ENCODE data around the gene STRN4.
A peak's percentile ranks its signal among the peaks of the same experiment; 100 is the strongest.

STRN4 gene

DNA sequence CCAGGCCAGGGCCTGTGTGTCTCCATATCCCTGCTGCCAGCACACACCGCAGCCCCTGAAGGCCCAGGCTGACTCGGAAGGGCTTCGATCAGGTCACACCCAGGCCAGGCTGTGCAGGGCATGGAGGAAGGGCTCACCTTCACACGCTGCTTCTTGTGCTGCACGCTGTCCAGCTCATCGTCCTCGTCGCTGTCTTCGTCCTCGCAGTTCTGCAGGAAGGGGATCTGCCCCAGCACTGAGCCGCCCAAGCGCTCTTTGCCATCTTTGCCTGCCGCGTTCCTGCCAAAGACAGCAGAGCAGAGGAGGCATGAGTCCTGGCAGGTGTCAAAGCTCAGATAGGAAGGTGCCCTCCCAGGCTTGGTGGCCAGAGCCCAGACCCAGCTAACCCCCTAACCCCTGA, 15.7 kb downstream of the STRN4 start:
- Mint-ChIP-seq H3K9me3 (no peaks in the 10 kb centered on the region), H3K27me3 (no peaks in the 10 kb centered on the region), H3K4me3 (peak overlapping the region in 1 of 2 donors; percentile 48), H3K27ac (peak overlapping the region in 1 of 2 donors; percentile 92), H3K4me1 (ENCODE audit: low read depth in 2 of 2) (peaks cover 14 to 24% of the 10 kb centered on the region in 2 donors), H3K36me3 (ENCODE audit: insufficient read depth) (peaks cover 74% of the 10 kb centered on the region)
- ATAC-seq (replicated peaks) (no peak), DNase-seq (no peak)

GRCh38 chr19:46730187-46730586, 16.1 kb downstream of the STRN4 start:
- DNase-seq, result no peak
- H3K4me1 Mint-ChIP-seq (ENCODE audit: low read depth in 2 of 2), result peaks cover 14 to 25% of the 10 kb centered on the region in 2 donors
- no peaks in the 10 kb centered on the region for H3K27me3 Mint-ChIP-seq
- no peaks in the 10 kb centered on the region for H3K9me3 Mint-ChIP-seq
- ATAC-seq (replicated peaks), result no peak
- H3K36me3 Mint-ChIP-seq (ENCODE audit: insufficient read depth), result peaks cover 75% of the 10 kb centered on the region
- H3K4me3 Mint-ChIP-seq, result no peak overlapping the region
- H3K27ac Mint-ChIP-seq, result no peak overlapping the region

- Mint-ChIP-seq H3K36me3 (ENCODE audit: insufficient read depth) (peaks cover 76% of the 10 kb centered on the region), H3K4me1 (ENCODE audit: low read depth in 2 of 2) (peaks cover 14 to 25% of the 10 kb centered on the region in 2 donors), H3K27me3 (no peaks in the 10 kb centered on the region), H3K4me3 (no peak overlapping the region), H3K9me3 (no peaks in the 10 kb centered on the region), H3K27ac (no peak overlapping the region)
- DNase-seq (no peak), ATAC-seq (replicated peaks) (no peak)
Measured at GRCh38 chr19:46729696-46730095, 16.6 kb downstream of the STRN4 start.

DNA sequence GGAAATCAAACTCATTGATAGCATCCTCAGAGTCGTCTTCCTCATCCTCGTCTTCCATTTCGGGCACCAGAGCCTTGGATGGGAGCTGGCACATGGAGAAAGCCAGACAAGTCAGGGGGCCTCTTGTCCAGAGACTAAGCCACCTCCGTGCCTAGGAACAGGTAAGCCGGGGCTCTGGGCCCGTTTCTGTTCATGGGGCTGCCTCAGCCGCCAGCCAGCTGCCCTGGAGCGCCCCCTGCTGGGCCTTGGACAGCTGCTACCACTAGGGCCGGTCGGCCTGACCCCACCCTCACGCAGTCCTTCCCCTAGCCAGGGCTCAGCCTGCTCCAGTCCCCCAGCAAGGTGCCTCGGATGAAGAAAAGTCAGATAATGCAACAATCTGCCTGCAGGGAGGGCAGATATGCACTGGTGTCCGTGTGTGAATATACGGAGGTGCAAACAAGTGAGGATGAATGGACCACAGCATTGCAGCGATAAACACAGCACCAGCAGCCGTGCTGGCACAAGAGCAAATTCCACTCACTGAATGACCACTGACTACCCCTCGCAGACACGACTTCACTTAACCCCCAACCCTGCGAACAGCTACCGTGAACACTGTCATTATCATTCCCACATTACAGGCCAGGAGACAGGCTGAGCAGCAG, 17.4 kb downstream of the STRN4 start:
- DNase-seq (peak; percentile 80 to 84 (median 83)), ATAC-seq (replicated peaks) (peak; percentile 93)
- Mint-ChIP-seq H3K36me3 (ENCODE audit: insufficient read depth) (peaks cover 76% of the 10 kb centered on the region), H3K27ac (peak overlapping the region in 1 of 2 donors; percentile 82), H3K4me1 (ENCODE audit: low read depth in 2 of 2) (peaks cover 18 to 30% of the 10 kb centered on the region in 2 donors), H3K27me3 (no peaks in the 10 kb centered on the region), H3K9me3 (no peaks in the 10 kb centered on the region), H3K4me3 (peak overlapping the region in 1 of 2 donors; percentile 15)

GRCh38 chr19:46728208-46728607, 18.0 kb downstream of the STRN4 start:
- Mint-ChIP-seq H3K9me3 (no peaks in the 10 kb centered on the region), H3K27me3 (no peaks in the 10 kb centered on the region), H3K4me1 (ENCODE audit: low read depth in 2 of 2) (peaks cover 19 to 33% of the 10 kb centered on the region in 2 donors), H3K27ac (peak overlapping the region in 1 of 2 donors; percentile 82), H3K36me3 (ENCODE audit: insufficient read depth) (peaks cover 77% of the 10 kb centered on the region), H3K4me3 (no peak overlapping the region)
- DNase-seq (no peak), ATAC-seq (replicated peaks) (no peak)

DNA sequence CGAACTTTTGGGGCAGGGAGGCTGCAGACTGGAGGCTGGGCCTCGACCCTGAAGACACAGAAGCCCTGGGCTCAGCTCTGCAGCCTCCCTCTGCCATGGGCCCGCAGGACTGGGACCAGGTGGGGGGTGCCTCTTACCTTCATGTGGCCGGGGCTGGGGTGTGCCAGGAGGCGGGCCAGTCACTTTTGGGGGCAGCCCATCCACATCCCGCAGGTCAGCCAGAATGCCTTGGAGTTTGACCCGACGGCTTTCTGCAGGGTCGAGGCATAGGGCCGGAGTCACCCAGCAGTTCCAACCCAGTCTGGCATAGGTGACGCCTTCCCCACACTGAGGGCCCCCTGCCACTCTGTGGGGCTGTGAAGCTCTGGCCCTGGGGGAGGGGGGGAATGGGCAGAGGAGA, 18.5 kb downstream of the STRN4 start:
- Mint-ChIP-seq H3K27ac (no peak overlapping the region), H3K4me3 (no peak overlapping the region), H3K36me3 (ENCODE audit: insufficient read depth) (peaks cover 77% of the 10 kb centered on the region)

DNA sequence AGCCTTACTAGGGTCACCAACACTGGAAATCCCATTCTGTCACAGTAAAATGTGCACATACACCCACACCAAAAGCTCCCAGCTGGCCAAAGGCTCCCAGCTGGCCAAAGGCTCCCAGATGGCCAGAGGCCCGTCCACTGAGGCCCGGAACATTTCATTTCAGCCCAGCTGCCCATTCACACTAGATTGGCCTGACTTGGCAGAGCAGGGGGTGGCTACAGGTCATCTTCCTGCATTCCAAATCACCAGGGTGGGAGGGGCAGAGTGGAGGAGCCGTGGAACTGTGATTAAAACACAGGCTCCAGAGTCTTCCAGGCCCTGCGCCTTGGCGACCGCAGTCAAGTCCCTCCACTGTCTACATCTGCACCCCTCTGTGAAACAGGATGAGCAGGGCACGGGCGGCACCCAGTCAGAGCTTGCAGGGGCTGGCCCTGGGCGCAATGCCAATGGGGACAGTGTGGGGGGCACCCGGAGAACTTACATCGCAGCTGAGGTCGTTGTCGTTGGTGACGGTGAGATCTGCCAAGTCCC, 19.2 kb downstream of the STRN4 start:
- H3K27ac Mint-ChIP-seq, result peak overlapping the region in 1 of 2 donors; percentile 53
- no peaks in the 10 kb centered on the region for H3K9me3 Mint-ChIP-seq

More for the DNA sequence above, 18.5 kb downstream of the STRN4 start:
- peaks cover 21 to 33% of the 10 kb centered on the region in 2 donors for H3K4me1 Mint-ChIP-seq (ENCODE audit: low read depth in 2 of 2)
- ATAC-seq (replicated peaks) (no peak), DNase-seq (no peak)
- no peaks in the 10 kb centered on the region for H3K9me3 Mint-ChIP-seq
- no peaks in the 10 kb centered on the region for H3K27me3 Mint-ChIP-seq

DNA sequence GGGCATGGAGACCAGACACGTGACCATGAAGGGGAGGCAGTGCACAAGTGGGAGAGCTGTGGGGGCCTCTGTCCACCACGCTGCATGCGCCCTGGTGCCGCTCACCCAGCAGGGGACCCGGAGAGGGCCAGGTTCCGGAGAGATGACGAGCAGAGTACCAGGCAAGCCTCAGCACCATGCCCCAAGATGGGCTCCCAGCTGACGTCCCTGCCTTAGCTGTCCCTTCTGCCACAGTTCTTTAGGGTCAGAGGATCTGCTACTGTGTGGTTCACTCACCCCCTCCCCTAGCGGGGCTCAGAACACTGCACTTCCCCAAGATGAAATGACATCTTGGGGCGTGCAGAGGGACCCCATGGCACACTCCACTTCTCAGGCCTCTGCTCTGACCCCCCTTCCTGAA, 19.7 kb downstream of the STRN4 start:
- no peak for ATAC-seq (replicated peaks)
- H3K4me3 Mint-ChIP-seq, result no peak overlapping the region
- H3K27me3 Mint-ChIP-seq, result no peaks in the 10 kb centered on the region
- peaks cover 77% of the 10 kb centered on the region for H3K36me3 Mint-ChIP-seq (ENCODE audit: insufficient read depth)
- H3K27ac Mint-ChIP-seq, result no peak overlapping the region
- H3K9me3 Mint-ChIP-seq, result no peaks in the 10 kb centered on the region
- no peak for DNase-seq
- peaks cover 25 to 32% of the 10 kb centered on the region in 2 donors for H3K4me1 Mint-ChIP-seq (ENCODE audit: low read depth in 2 of 2)

More for the DNA sequence above, 19.2 kb downstream of the STRN4 start:
- H3K4me3 Mint-ChIP-seq, result no peak overlapping the region
- DNase-seq (no peak), ATAC-seq (replicated peaks) (no peak)
- H3K36me3 Mint-ChIP-seq (ENCODE audit: insufficient read depth), result peaks cover 78% of the 10 kb centered on the region
- peaks cover 22 to 34% of the 10 kb centered on the region in 2 donors for H3K4me1 Mint-ChIP-seq (ENCODE audit: low read depth in 2 of 2)
- no peaks in the 10 kb centered on the region for H3K27me3 Mint-ChIP-seq

- no peak overlapping the region for H3K27ac Mint-ChIP-seq
Measured at GRCh38 chr19:46725859-46726393, 20.3 kb downstream of the STRN4 start.

GRCh38 chr19:46725036-46725820, 21.0 kb downstream of the STRN4 start:
- no peak overlapping the region for H3K27ac Mint-ChIP-seq
- H3K9me3 Mint-ChIP-seq, result no peaks in the 10 kb centered on the region
- H3K36me3 Mint-ChIP-seq (ENCODE audit: insufficient read depth), result peaks cover 72% of the 10 kb centered on the region
- peaks cover 25 to 30% of the 10 kb centered on the region in 2 donors for H3K4me1 Mint-ChIP-seq (ENCODE audit: low read depth in 2 of 2)
- H3K27me3 Mint-ChIP-seq, result no peaks in the 10 kb centered on the region
- no peak for ATAC-seq (replicated peaks)
- H3K4me3 Mint-ChIP-seq, result no peak overlapping the region
- no peak for DNase-seq

More at GRCh38 chr19:46725859-46726393, 20.3 kb downstream of the STRN4 start:
- H3K36me3 Mint-ChIP-seq (ENCODE audit: insufficient read depth), result peaks cover 79% of the 10 kb centered on the region
- H3K4me3 Mint-ChIP-seq, result no peak overlapping the region
- peaks cover 25 to 28% of the 10 kb centered on the region in 2 donors for H3K4me1 Mint-ChIP-seq (ENCODE audit: low read depth in 2 of 2)
- ATAC-seq (replicated peaks) (no peak), DNase-seq (no peak)
- no peaks in the 10 kb centered on the region for H3K9me3 Mint-ChIP-seq
- H3K27me3 Mint-ChIP-seq, result no peaks in the 10 kb centered on the region

DNA sequence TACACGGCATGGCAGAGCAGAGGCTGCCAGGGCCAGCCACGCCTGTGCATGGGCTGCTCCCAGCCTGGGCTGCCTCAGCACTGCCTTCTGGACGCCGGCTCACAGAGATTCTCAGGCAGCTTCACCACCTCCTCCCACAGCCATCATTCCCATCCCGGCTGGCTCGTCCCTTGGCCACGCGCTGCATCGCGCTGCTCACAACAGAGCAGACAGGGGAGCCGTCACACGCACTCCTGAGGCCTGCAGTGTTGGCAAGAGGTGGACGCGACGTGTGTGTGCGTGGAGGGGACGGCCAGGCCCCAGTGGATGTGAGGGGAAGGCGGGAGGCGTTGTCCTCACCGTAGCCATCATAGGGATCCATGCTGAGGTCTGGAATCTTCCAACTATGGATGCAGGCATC, 21.8 kb downstream of the STRN4 start:
- Mint-ChIP-seq H3K27me3 (no peaks in the 10 kb centered on the region), H3K9me3 (no peaks in the 10 kb centered on the region), H3K36me3 (ENCODE audit: insufficient read depth) (peaks cover 65% of the 10 kb centered on the region), H3K4me3 (no peak overlapping the region), H3K4me1 (ENCODE audit: low read depth in 2 of 2) (peaks cover 28 to 33% of the 10 kb centered on the region in 2 donors), H3K27ac (no peak overlapping the region)
- ATAC-seq (replicated peaks) (no peak), DNase-seq (no peak)

- H3K36me3 Mint-ChIP-seq (ENCODE audit: insufficient read depth), result peaks cover 61% of the 10 kb centered on the region
- H3K27me3 Mint-ChIP-seq, result no peaks in the 10 kb centered on the region
- H3K4me1 Mint-ChIP-seq (ENCODE audit: low read depth in 2 of 2), result peaks cover 32 to 34% of the 10 kb centered on the region in 2 donors
- peak overlapping the region in 1 of 2 donors; percentile 21 for H3K4me3 Mint-ChIP-seq
- ATAC-seq (replicated peaks) (no peak), DNase-seq (no peak)
- H3K9me3 Mint-ChIP-seq, result no peaks in the 10 kb centered on the region
- H3K27ac Mint-ChIP-seq, result peak overlapping the region in 1 of 2 donors; percentile 35
Measured at GRCh38 chr19:46723471-46723870, 22.8 kb downstream of the STRN4 start.

- Mint-ChIP-seq H3K4me1 (ENCODE audit: low read depth in 2 of 2) (peaks cover 35 to 36% of the 10 kb centered on the region in 2 donors), H3K9me3 (no peaks in the 10 kb centered on the region), H3K36me3 (ENCODE audit: insufficient read depth) (peaks cover 63% of the 10 kb centered on the region), H3K27me3 (no peaks in the 10 kb centered on the region), H3K27ac (peak overlapping the region in 1 of 2 donors; percentile 35), H3K4me3 (peak overlapping the region in 1 of 2 donors; percentile 21)
- ATAC-seq (replicated peaks), result no peak
- DNase-seq, result no peak
Measured at GRCh38 chr19:46723023-46723461, 23.2 kb downstream of the STRN4 start.
